B cell (primary cell): ENCODE data around the gene EYA4. TPM values are rescaled to one million over a fixed set of nuclear protein-coding genes. Genes with fewer than 3 reads are reported as not detected.

Experiments used
- ATAC-seq: fragments of 200-7000 bp; cut with Tn5 transposase; one replicate; pipeline ENCODE4 v1.10.0; 2021; ENCODE audit warnings: low read depth, mild to moderate bottlenecking, moderate number of reproducible peaks, moderate library complexity
- CTCF ChIA-PET: fragments of 350-600 bp; sonication (Branson Sonifier 250); formaldehyde crosslinking; loops from one replicate; lab custom pipeline; 2021; ENCODE audit warnings: antibody characterized with exemption, inconsistent platforms; lab: Charles Lee
- POLR2A ChIA-PET: fragments of 350-600 bp; sonication (Branson Sonifier 250); formaldehyde crosslinking; loops from one replicate; lab custom pipeline; 2021; ENCODE audit warnings: antibody characterized with exemption; lab: Charles Lee
- DNase-seq: peaks from one replicate; pipeline ENCODE4 v3.0.0; 2013
- H2AFZ ChIP-seq: 2 replicates; pipeline ENCODE4 v1.6.1; 2012; ENCODE audit warnings: mild to moderate bottlenecking, low read depth, low read length; ENCODE audit not compliant: insufficient read depth, poor library complexity, severe bottlenecking
- H3K27ac ChIP-seq, 2 donors: 1 replicate in 1 of 2; 2 replicates in 1 of 2; pipeline ENCODE4 v1.5.1; 2012 to 2013; ENCODE audit warnings: low read length in 2 of 2, mild to moderate bottlenecking in 2 of 2, moderate library complexity in 1 of 2
- H3K27me3 ChIP-seq, 4 experiments: fragments of 200-600 bp in 1 of 4; sonication (generic) in 1 of 4; replicated peaks in 1 of 4; 1 replicate in 2 of 4; 2 replicates in 2 of 4; pipeline versions ENCODE4 v1.6.1 to v1.7.0; 2013 to 2016; ENCODE audit warnings: low read length in 3 of 4, mild to moderate bottlenecking in 2 of 4, mixed read lengths in 1 of 4, moderate library complexity in 1 of 4; ENCODE audit not compliant: insufficient read depth in 4 of 4, control insufficient read depth in 3 of 4; ENCODE audit errors: control extremely low read depth in 1 of 4
- H3K36me3 ChIP-seq, 2 experiments: replicated peaks in 1 of 2; 1 replicate in 1 of 2; 2 replicates in 1 of 2; pipeline versions ENCODE4 v1.6.1 to v1.7.1; 2013; ENCODE audit warnings: low read length in 1 of 2; ENCODE audit not compliant: insufficient read depth in 2 of 2, control insufficient read depth in 1 of 2; ENCODE audit errors: control extremely low read depth in 1 of 2, extremely low read depth in 1 of 2
- H3K4me1 ChIP-seq, 2 donors: fragments of 200-600 bp in 1 of 2; sonication (generic) in 1 of 2; 1 replicate in 1 of 2; 2 replicates in 1 of 2; pipeline versions ENCODE4 v1.5.1 to v1.6.1; 2013 to 2017; ENCODE audit warnings: low read length in 2 of 2; ENCODE audit not compliant: control insufficient read depth in 2 of 2, insufficient read depth in 2 of 2
- H3K4me2 ChIP-seq: replicated peaks from 2 replicates; pipeline ENCODE3; 2012; ENCODE audit warnings: mild to moderate bottlenecking, low read depth, low read length; ENCODE audit not compliant: poor library complexity, severe bottlenecking
- H3K4me3 ChIP-seq, 5 experiments: fragments of 200-600 bp in 1 of 5; sonication (generic) in 1 of 5; 1 replicate in 3 of 5; 2 replicates in 2 of 5; pipeline versions ENCODE4 v1.5.1 to v1.7.0; 2011 to 2016; ENCODE audit warnings: low read length in 4 of 5, mild to moderate bottlenecking in 4 of 5, low read depth in 2 of 5, control low read depth in 1 of 5, moderate library complexity in 1 of 5; ENCODE audit not compliant: insufficient read depth in 1 of 5; ENCODE audit errors: control extremely low read depth in 1 of 5, extremely low read depth in 1 of 5
- H3K79me2 ChIP-seq: fragments of 200-600 bp; sonication (generic); one replicate; pipeline ENCODE4 v1.6.0; 2016; ENCODE audit warnings: low read length; ENCODE audit not compliant: control insufficient read depth, insufficient read depth
- H3K9ac ChIP-seq: fragments of 200-600 bp; sonication (generic); 2 replicates; pipeline ENCODE4 v1.6.1; 2017; ENCODE audit warnings: mild to moderate bottlenecking, low read length, moderate library complexity
- H3K9me3 ChIP-seq, 3 donors: one replicate each; pipeline versions ENCODE4 v1.6.1 to v1.7.1; 2013; ENCODE audit warnings: low read length in 2 of 3; ENCODE audit not compliant: control insufficient read depth in 2 of 3, insufficient read depth in 1 of 3; ENCODE audit errors: control extremely low read depth in 1 of 3
- H4K20me1 ChIP-seq: 2 replicates; pipeline ENCODE4 v1.6.0; 2012; ENCODE audit warnings: mild to moderate bottlenecking, low read length; ENCODE audit not compliant: insufficient read depth, control insufficient read depth, poor library complexity, severe bottlenecking
- H3K27ac Mint-ChIP-seq: one replicate; pipeline ENCODE4 v1.8.0; 2021; ENCODE audit warnings: mixed read lengths
- H3K27me3 Mint-ChIP-seq: one replicate; pipeline ENCODE4 v1.8.0; 2021; ENCODE audit warnings: mixed read lengths
- H3K4me1 Mint-ChIP-seq: one replicate; pipeline ENCODE4 v1.8.0; 2021; ENCODE audit warnings: mixed read lengths
- H3K4me3 Mint-ChIP-seq: one replicate; pipeline ENCODE4 v1.8.0; 2021; ENCODE audit warnings: mixed read lengths
- H3K9me3 Mint-ChIP-seq: one replicate; pipeline ENCODE4 v1.8.0; 2022; ENCODE audit warnings: mixed read lengths; ENCODE audit not compliant: insufficient read depth
- CTCF ChIP-seq: fragments of 200-600 bp; IDR thresholded peaks from one replicate; pipeline ENCODE4 v1.8.0; 2022; ENCODE audit warnings: antibody characterized with exemption, mild to moderate bottlenecking
- EZH2 ChIP-seq: IDR thresholded peaks from 2 replicates; pipeline ENCODE4 v1.6.1; 2012; ENCODE audit warnings: borderline replicate concordance, low read depth, mild to moderate bottlenecking, moderate library complexity, low read length; ENCODE audit not compliant: insufficient read depth, poor library complexity, severe bottlenecking
- WGBS: methylation state at CpG from one replicate; pipeline ENCODE4 v1.1.5; 2013; ENCODE audit warnings: missing lambda C conversion rate; ENCODE audit not compliant: insufficient coverage; 5-methylcytosine and 5-hydroxymethylcytosine counted together
- intact Hi-C: fragments of 100-400 bp; cut with micrococcal nuclease; formaldehyde crosslinking; loops from one replicate; pipeline ENCODE4 v1.10.0; 2022
- polyA plus RNA-seq: library from polyadenylated mRNA; depleted of rRNA; stranded (reverse); fragments of >200 nt; gene quantifications from 2 replicates; pipeline ENCODE4 v1.2.3, GENCODE V29; 2012
- total RNA-seq, 2 donors: library from RNA; stranded (reverse); fragments of 120-200 nt in 1 of 2; gene quantifications; 1 replicate in 1 of 2; 2 replicates in 1 of 2; pipeline versions ENCODE4 v1.2.3 to v1.2.4, GENCODE V29; 2013 to 2022

EYA4 gene
- total and polyA plus RNA-seq, 2 donors (not counting 1 experiment from before 2014, with no cell fraction given) = 0.49 TPM; not detected in 1

- ChIA-PET CTCF (no interaction called here), POLR2A (no interaction called here)
- Mint-ChIP-seq H3K9me3 (no peaks in the 10 kb centered on the region), H3K27me3 (peaks cover 8% of the 10 kb centered on the region), H3K27ac (no peak overlapping the region), H3K4me3 (no peak overlapping the region), H3K4me1 (no peaks in the 10 kb centered on the region)
- H3K79me2 ChIP-seq = no peaks in the 10 kb centered on the region
- TF ChIP-seq EZH2 (no peak), CTCF (no peak)
- H4K20me1 ChIP-seq = no peaks in the 10 kb centered on the region
- no peak overlapping the region for H3K4me2 ChIP-seq
- no peak overlapping the region for H3K27ac ChIP-seq
- WGBS = no CpG with 5 or more reads among the region's 2 CpGs
- no peak overlapping the region for H3K4me3 ChIP-seq
- no peaks in the 10 kb centered on the region for H3K27me3 ChIP-seq
- no peak overlapping the region for H3K9ac ChIP-seq
- H3K4me1 ChIP-seq = no peaks in the 10 kb centered on the region
- no peak overlapping the region for H2AFZ ChIP-seq
- intact Hi-C loops = no loop called here
- H3K36me3 ChIP-seq = no peaks in the 10 kb centered on the region
- H3K9me3 ChIP-seq = no peaks in the 10 kb centered on the region
- DNase-seq (no peak), ATAC-seq (no peak)
These were observed 218.9 kb downstream of the EYA4 start for GRCh38 chr6:133460101-133460500.

GRCh38 chr6:133463790-133464189, 222.6 kb downstream of the EYA4 start:
- POLR2A ChIA-PET = no interaction called here

More at GRCh38 chr6:133463790-133464189, 222.6 kb downstream of the EYA4 start:
- ATAC-seq = no peak
- no peaks in the 10 kb centered on the region for H3K9me3 Mint-ChIP-seq
- no peak overlapping the region for H3K4me2 ChIP-seq
- WGBS = 75% methylated on average over 1 of the region's 1 CpG
- no peak for TF ChIP-seq CTCF
- no peak for TF ChIP-seq EZH2
- no peaks in the 10 kb centered on the region for H3K36me3 ChIP-seq
- H3K27ac Mint-ChIP-seq = no peak overlapping the region
- no peaks in the 10 kb centered on the region for H3K4me1 ChIP-seq
- no peaks in the 10 kb centered on the region for H3K27me3 ChIP-seq
- no peak overlapping the region for H2AFZ ChIP-seq
- H3K9ac ChIP-seq = no peak overlapping the region
- no peak overlapping the region for H3K4me3 ChIP-seq
- intact Hi-C loops = no loop called here
- no peaks in the 10 kb centered on the region for H3K79me2 ChIP-seq
- H4K20me1 ChIP-seq = no peaks in the 10 kb centered on the region
- H3K9me3 ChIP-seq = no peaks in the 10 kb centered on the region
- H3K4me3 Mint-ChIP-seq = no peak overlapping the region
- no peaks in the 10 kb centered on the region for H3K4me1 Mint-ChIP-seq
- peaks cover 4% of the 10 kb centered on the region for H3K27me3 Mint-ChIP-seq
- DNase-seq = no peak
- CTCF ChIA-PET = no interaction called here
- H3K27ac ChIP-seq = no peak overlapping the region
